Loucy (cell line): ENCODE data around the gene TRNT1.

Experiments used
- H2AFZ ChIP-seq: fragments of 200-600 bp; sonication (generic); 2 replicates; pipeline ENCODE4 v1.6.0; 2016; ENCODE audit warnings: antibody characterized with exemption, mild to moderate bottlenecking, low read length, moderate library complexity
- H3F3A ChIP-seq: fragments of 200-600 bp; 2 replicates; pipeline ENCODE4 v1.6.0; 2016; ENCODE audit warnings: antibody characterized with exemption, low read depth, mild to moderate bottlenecking
- H3K27me3 ChIP-seq: fragments of 200-600 bp; sonication (generic); 2 replicates; pipeline ENCODE4 v1.6.1; 2014; ENCODE audit warnings: low read length, mild to moderate bottlenecking; ENCODE audit not compliant: insufficient read depth, poor library complexity, severe bottlenecking
- H3K36me3 ChIP-seq: fragments of 200-600 bp; sonication (generic); 2 replicates; pipeline ENCODE4 v1.6.1; 2016; ENCODE audit warnings: low read length; ENCODE audit not compliant: insufficient read depth
- H3K4me1 ChIP-seq: fragments of 200-600 bp; sonication (generic); 2 replicates; pipeline ENCODE4 v1.5.1; 2014; ENCODE audit warnings: low read length, mild to moderate bottlenecking; ENCODE audit not compliant: insufficient read depth, poor library complexity, severe bottlenecking
- H3K4me2 ChIP-seq: fragments of 200-600 bp; sonication (generic); 2 replicates; pipeline ENCODE4 v1.6.0; 2014; ENCODE audit warnings: antibody characterized with exemption, low read length, low read depth, mild to moderate bottlenecking; ENCODE audit not compliant: poor library complexity, severe bottlenecking
- H3K4me3 ChIP-seq: fragments of 200-600 bp; sonication (generic); 2 replicates; pipeline ENCODE4 v1.5.1; 2014; ENCODE audit warnings: low read length, mild to moderate bottlenecking, mixed read lengths; ENCODE audit not compliant: poor library complexity, severe bottlenecking
- H3K79me2 ChIP-seq: fragments of 200-600 bp; sonication (generic); 2 replicates; pipeline ENCODE4 v1.6.1; 2014; ENCODE audit warnings: low read length; ENCODE audit not compliant: insufficient read depth
- H3K9ac ChIP-seq: fragments of 200-600 bp; sonication (generic); 2 replicates; pipeline ENCODE4 v1.6.0; 2014; ENCODE audit warnings: mild to moderate bottlenecking, low read depth, low read length, moderate library complexity; ENCODE audit not compliant: poor library complexity, severe bottlenecking
- H3K9me2 ChIP-seq: fragments of 200-600 bp; sonication (generic); replicated peaks from 2 replicates; pipeline ENCODE4 v1.6.1; 2016; ENCODE audit warnings: low read depth, low read length, mixed read lengths
- H3K9me3 ChIP-seq: fragments of 200-600 bp; sonication (generic); 2 replicates; pipeline ENCODE4 v1.6.1; 2014; ENCODE audit warnings: mild to moderate bottlenecking, antibody characterized with exemption, low read length, low read depth; ENCODE audit not compliant: insufficient read depth
- H4K20me1 ChIP-seq: fragments of 200-600 bp; sonication (generic); 2 replicates; pipeline ENCODE4 v1.6.0; 2014; ENCODE audit warnings: antibody characterized with exemption, low read length, mild to moderate bottlenecking; ENCODE audit not compliant: insufficient read depth, poor library complexity, severe bottlenecking
- CTCF ChIP-seq: fragments of 200-600 bp; sonication (generic); conservative IDR thresholded peaks from 2 replicates; pipeline ENCODE4 v1.5.1; 2014; ENCODE audit warnings: mild to moderate bottlenecking, antibody characterized with exemption, low read length
- EZH2phosphoT487 ChIP-seq: fragments of 200-600 bp; IDR thresholded peaks from 2 replicates; pipeline ENCODE4 v1.6.1; 2018; ENCODE audit warnings: antibody characterized with exemption, mild to moderate bottlenecking, moderate library complexity, borderline replicate concordance

The TRNT1 gene

GRCh38 chr3:3149560-3149959, 22.8 kb downstream of the TRNT1 start:
- H3K36me3 ChIP-seq: peaks cover 98% of the 10 kb centered on the region
- no peak for TF ChIP-seq EZH2phosphoT487
- TF ChIP-seq CTCF: no peak

GRCh38 chr3:3151513-3151912, 24.8 kb downstream of the TRNT1 start:
- Histone ChIP-seq H3K36me3 (peaks cover 98% of the 10 kb centered on the region), H4K20me1 (no peaks in the 10 kb centered on the region), H3K79me2 (no peaks in the 10 kb centered on the region), H3K4me3 (no peak overlapping the region), H3K27me3 (no peaks in the 10 kb centered on the region), H3F3A (no peaks in the 10 kb centered on the region), H3K9ac (no peak overlapping the region), H3K4me1 (no peaks in the 10 kb centered on the region), H3K9me2 (no peaks in the 10 kb centered on the region), H3K4me2 (no peak overlapping the region), H2AFZ (no peak overlapping the region), H3K9me3 (no peaks in the 10 kb centered on the region)
- no peak for TF ChIP-seq EZH2phosphoT487
- TF ChIP-seq CTCF: no peak

More at GRCh38 chr3:3149560-3149959, 22.8 kb downstream of the TRNT1 start:
- no peaks in the 10 kb centered on the region for H3F3A ChIP-seq
- H4K20me1 ChIP-seq: no peaks in the 10 kb centered on the region
- no peak overlapping the region for H3K9ac ChIP-seq
- H3K4me1 ChIP-seq: no peaks in the 10 kb centered on the region
- no peaks in the 10 kb centered on the region for H3K27me3 ChIP-seq
- no peaks in the 10 kb centered on the region for H3K9me2 ChIP-seq
- H2AFZ ChIP-seq: no peak overlapping the region
- H3K9me3 ChIP-seq: no peaks in the 10 kb centered on the region
- H3K4me2 ChIP-seq: no peak overlapping the region
- H3K4me3 ChIP-seq: no peak overlapping the region
- H3K79me2 ChIP-seq: no peaks in the 10 kb centered on the region

GRCh38 chr3:3154879-3155610, 28.3 kb downstream of the TRNT1 start:
- Histone ChIP-seq H3K9me3 (no peaks in the 10 kb centered on the region), H3K4me3 (no peak overlapping the region), H3K4me1 (no peaks in the 10 kb centered on the region), H3K9me2 (no peaks in the 10 kb centered on the region), H3K79me2 (no peaks in the 10 kb centered on the region), H3K9ac (no peak overlapping the region), H3F3A (no peaks in the 10 kb centered on the region), H4K20me1 (no peaks in the 10 kb centered on the region), H2AFZ (no peak overlapping the region), H3K4me2 (no peak overlapping the region), H3K36me3 (peaks cover 95% of the 10 kb centered on the region), H3K27me3 (no peaks in the 10 kb centered on the region)
- TF ChIP-seq EZH2phosphoT487 (no peak), CTCF (no peak)
